HepG2 (cell line): ENCODE measurements around the gene WDR93. TPM values are rescaled to one million over a fixed set of nuclear protein-coding genes. Genes with fewer than 3 reads are reported as not detected.

Source experiments
- ARID2 ChIP-seq: sonication (generic); formaldehyde crosslinking; IDR thresholded peaks from 2 replicates; pipeline ENCODE4 v1.8.1; 2022; ENCODE audit warnings: mild to moderate bottlenecking, missing genetic modification reagents, borderline replicate concordance
- ERF ChIP-seq: IDR thresholded peaks from 2 replicates; pipeline ENCODE4 v1.6.1; 2018; ENCODE audit warnings: missing biosample characterization, missing genetic modification reagents
- GABPB1 ChIP-seq: IDR thresholded peaks from 2 replicates; pipeline ENCODE4 v1.6.1; 2016; ENCODE audit warnings: mild to moderate bottlenecking, missing genetic modification reagents, moderate library complexity, missing compliant biosample characterization
- HOMEZ ChIP-seq: IDR thresholded peaks from 2 replicates; pipeline ENCODE4 v1.6.1; 2016; ENCODE audit warnings: low read depth
- IKZF5 ChIP-seq: IDR thresholded peaks from 2 replicates; pipeline ENCODE4 v1.6.1; 2018; ENCODE audit warnings: missing genetic modification reagents, mild to moderate bottlenecking, missing compliant biosample characterization
- PAXIP1 ChIP-seq: sonication (generic); formaldehyde crosslinking; conservative IDR thresholded peaks from 2 replicates; pipeline ENCODE4 v1.4.0; 2020; ENCODE audit warnings: mild to moderate bottlenecking, missing genetic modification reagents, moderate library complexity
- RAD21 ChIP-seq: fragments of 450-650 bp; formaldehyde crosslinking; IDR thresholded peaks from 2 replicates; pipeline ENCODE4 v1.5.0; 2020; ENCODE audit warnings: mild to moderate bottlenecking
- REST ChIP-seq, 2 experiments: IDR thresholded peaks; 2 replicates each; pipeline ENCODE4 v1.6.1; 2011 to 2012; ENCODE audit warnings: low read length in 2 of 2, borderline replicate concordance in 1 of 2, low read depth in 1 of 2, mild to moderate bottlenecking in 1 of 2, moderate library complexity in 1 of 2
- SMAD9 ChIP-seq: sonication (generic); formaldehyde crosslinking; IDR thresholded peaks from 2 replicates; pipeline ENCODE4 v1.5.1; 2020; ENCODE audit warnings: mild to moderate bottlenecking, missing genetic modification reagents
- SMC3 ChIP-seq: IDR thresholded peaks from 2 replicates; pipeline ENCODE4 v1.6.1; 2011; ENCODE audit warnings: low read length, improper control_type of control experiment
- STAG1 ChIP-seq: sonication (generic); formaldehyde crosslinking; IDR thresholded peaks from 2 replicates; pipeline ENCODE4 v1.4.0; 2020; ENCODE audit warnings: missing genetic modification reagents
- THAP11 ChIP-seq: IDR thresholded peaks from 2 replicates; pipeline ENCODE4 v1.6.1; 2016; ENCODE audit warnings: missing biosample characterization, missing genetic modification reagents
- U2AF1 ChIP-seq: fragments of 200-400 bp; formaldehyde crosslinking; optimal IDR thresholded peaks from 2 replicates; pipeline ENCODE3; 2017; ENCODE audit warnings: mild to moderate bottlenecking, low read depth, low read length
- UBTF ChIP-seq: sonication (generic); formaldehyde crosslinking; IDR thresholded peaks from 2 replicates; pipeline ENCODE4 v1.4.0; 2020; ENCODE audit warnings: mild to moderate bottlenecking, missing genetic modification reagents
- ZFP41 ChIP-seq: sonication (generic); formaldehyde crosslinking; IDR thresholded peaks from 2 replicates; pipeline ENCODE4 v1.4.0; 2020; ENCODE audit warnings: mild to moderate bottlenecking, missing genetic modification reagents, borderline replicate concordance
- ZNF382 ChIP-seq: sonication (generic); formaldehyde crosslinking; IDR thresholded peaks from 2 replicates; pipeline ENCODE4 v1.5.0; 2020; ENCODE audit warnings: missing genetic modification reagents, mild to moderate bottlenecking, borderline replicate concordance
- polyA plus RNA-seq, 8 experiments: library from polyadenylated mRNA; depleted of rRNA in 3 of 8; stranded (reverse) in 7 of 8; unstranded in 1 of 8; fragments of >200 nt; fragmentation: Illumina TruSeq in 4 of 8; extraction: Trizol in 4 of 8; gene quantifications; 2 replicates each; pipeline versions ENCODE4 v1.2.1 to v1.2.3, GENCODE V29; 2011 to 2016; ENCODE audit warnings: low read depth in 4 of 8, missing spikeins in 1 of 8, mixed read lengths in 1 of 8; ENCODE audit not compliant: insufficient read depth in 1 of 8
- total RNA-seq, 5 experiments: library from RNA; depleted of rRNA; stranded (reverse); fragments of >200 nt; fragmentation: Illumina TruSeq; extraction: Trizol; gene quantifications; 2 replicates each; pipeline ENCODE4 v1.2.3, GENCODE V29; 2016; ENCODE audit warnings: low read depth in 1 of 5

The WDR93 gene
- total and polyA plus RNA-seq, 2 of the 13 experiments (the other 11 are each of a cell fraction or from before 2014, with no cell fraction given) = 0.07 TPM; not detected in 1

- TF ChIP-seq REST (IDR thresholded peaks at IDR 0.05; ENCODE audit: borderline replicate concordance in 1 of 2, low read depth in 1 of 2, low read length in 2 of 2) (peak; percentile 10 to 84), ZNF382 (CRISPR knock-in tag) (no peak), PAXIP1 (0 out of 2 replicates have a peak, but pooled peaks have one; percentile 31), RAD21 (CRISPR knock-in tag) (peak; percentile 96), ARID2 (CRISPR knock-in tag) (no peak), UBTF (CRISPR knock-in tag) (no peak), SMAD9 (CRISPR knock-in tag) (no peak), HOMEZ (0 out of 2 replicates have a peak, but pooled peaks have one; percentile 28), ZFP41 (no peak), THAP11 (CRISPR knock-in tag) (no peak), IKZF5 (CRISPR knock-in tag) (peak; percentile 32; the same call in 1 of the 2 replicates), SMC3 (peak; percentile 85), U2AF1 (peak; percentile 37), STAG1 (peak; percentile 97), GABPB1 (peak; percentile 22; the same call in 1 of the 2 replicates), ERF (CRISPR knock-in tag) (peak; percentile 72; the same call in 1 of the 2 replicates)
These were observed 69.8 kb downstream of the WDR93 start (continued) for GRCh38 chr15:89760303-89761008.
